Transverse colon (tissue), 4 donors: ENCODE measurements around the gene MAOA. TPM values are rescaled to one million over a fixed set of nuclear protein-coding genes. Genes with fewer than 3 reads are reported as not detected.
"Not testable (repeated sequence)": the region's sequence is repeated elsewhere in the genome, so short reads cannot be mapped to it uniquely, and the experiment has no call there.

Experiments
- DNase-seq: peaks from one replicate; pipeline ENCODE4 v3.0.0-alpha.2; 2019
- H3K27ac ChIP-seq, 4 donors: fragments of 200-600 bp; sonication (generic); 2 replicates each; pipeline ENCODE4 v1.5.1; 2016 to 2018; ENCODE audit warnings: inconsistent platforms in 4 of 4
- H3K27me3 ChIP-seq: fragments of 200-600 bp; sonication (generic); 2 replicates; pipeline ENCODE4 v1.5.1; 2017; ENCODE audit warnings: inconsistent platforms
- H3K36me3 ChIP-seq, 4 donors: fragments of 200-600 bp; sonication (generic); 2 replicates each; pipeline ENCODE4 v1.5.1; 2017 to 2019; ENCODE audit warnings: inconsistent platforms in 4 of 4
- H3K4me1 ChIP-seq, 4 donors: fragments of 200-600 bp; sonication (generic); 2 replicates each; pipeline ENCODE4 v1.5.1; 2017 to 2020; ENCODE audit warnings: inconsistent platforms in 4 of 4
- H3K4me3 ChIP-seq, 4 donors: fragments of 200-600 bp; sonication (generic); 1 replicate in 1 of 4; 2 replicates in 3 of 4; pipeline versions ENCODE4 v1.5.1 to v1.6.1; 2017 to 2019; ENCODE audit warnings: inconsistent platforms in 4 of 4
- H3K9me3 ChIP-seq, 2 donors: fragments of 200-600 bp; sonication (generic); 2 replicates each; pipeline ENCODE4 v1.5.1; 2017 to 2019; ENCODE audit warnings: inconsistent platforms in 2 of 2
- EP300 ChIP-seq: sonication (generic); formaldehyde crosslinking; IDR thresholded peaks from one replicate; pipeline ENCODE4 v1.6.1; 2017; ENCODE audit warnings: antibody characterized with exemption, low read depth
- POLR2A ChIP-seq: fragments of 450-650 bp; IDR thresholded peaks from one replicate; pipeline ENCODE4 v1.6.1; 2016; ENCODE audit warnings: antibody characterized with exemption, mild to moderate bottlenecking, moderate library complexity
- POLR2AphosphoS5 ChIP-seq, 3 donors: sonication (generic); formaldehyde crosslinking; IDR thresholded peaks; one replicate each; pipeline ENCODE4 v1.6.1; 2016; ENCODE audit warnings: antibody characterized with exemption in 3 of 3
- WGBS, 2 donors: methylation state at CpG; one replicate each; pipeline ENCODE4 v1.1.5; 2018; ENCODE audit warnings: low coverage in 1 of 2; 5-methylcytosine and 5-hydroxymethylcytosine counted together
- in situ Hi-C, 4 donors: fragments of 200-750 bp; cut with MboI; loops; one replicate each; pipeline versions ENCODE4 v1.15.0 to v1.15.1; 2017; ENCODE audit warnings: low sequenced_read_pairs in 3 of 4, low pct_ligation_motif_present in 1 of 4, low pct_unique_long_range_greater_than_20kb in 1 of 4
- intact Hi-C: fragments of 100-400 bp; cut with DNase I; formaldehyde crosslinking; loops from one replicate; pipeline ENCODE4 v1.15.1; 2023; ENCODE audit warnings: low total_unique reads
- total RNA-seq, 4 donors: library from RNA; depleted of rRNA; stranded (reverse); fragments of >200 nt; gene quantifications; one replicate each; pipeline ENCODE4 v1.1.0, GENCODE V29; 2016
- TF ChIP-seq, protein P1 (sequence below), 5 experiments: fragments of 200-600 bp in 3 of 5; fragments of 450-650 bp in 2 of 5; sonication (generic) in 3 of 5; IDR thresholded peaks; 1 replicate in 2 of 5; 2 replicates in 3 of 5; pipeline ENCODE4 v1.5.1; 2016 to 2017; ENCODE audit warnings: antibody characterized with exemption in 5 of 5, inconsistent platforms in 3 of 5, mild to moderate bottlenecking in 2 of 5, moderate library complexity in 1 of 5

Gene MAOA
- total RNA-seq, 4 donors from 2014 or later: 104 to 425 (median 289) TPM

DNA sequence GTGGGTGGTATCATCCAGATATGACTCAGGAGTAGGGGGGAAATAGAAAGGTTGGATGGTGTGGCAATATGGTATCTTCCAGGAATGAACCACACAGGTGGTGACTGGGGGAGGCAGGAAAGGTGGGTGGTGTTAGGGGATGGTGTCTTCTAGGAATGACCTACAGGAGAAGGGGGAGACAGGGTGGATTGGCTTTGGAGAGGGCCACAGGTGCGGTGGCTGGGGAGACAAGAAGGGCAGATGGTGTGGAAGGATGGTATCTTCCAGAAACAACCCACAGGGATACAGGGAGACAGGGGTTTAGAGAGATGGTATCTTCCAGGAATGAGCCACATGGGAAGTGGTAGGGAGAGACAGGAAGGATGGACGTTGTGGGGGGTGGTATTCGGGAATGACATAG lies 64.0 kb downstream of the MAOA start:
- no peaks in the 10 kb centered on the region for H3K4me1 ChIP-seq
- in situ Hi-C loops: no loop called here
- TF ChIP-seq, protein P1, sequence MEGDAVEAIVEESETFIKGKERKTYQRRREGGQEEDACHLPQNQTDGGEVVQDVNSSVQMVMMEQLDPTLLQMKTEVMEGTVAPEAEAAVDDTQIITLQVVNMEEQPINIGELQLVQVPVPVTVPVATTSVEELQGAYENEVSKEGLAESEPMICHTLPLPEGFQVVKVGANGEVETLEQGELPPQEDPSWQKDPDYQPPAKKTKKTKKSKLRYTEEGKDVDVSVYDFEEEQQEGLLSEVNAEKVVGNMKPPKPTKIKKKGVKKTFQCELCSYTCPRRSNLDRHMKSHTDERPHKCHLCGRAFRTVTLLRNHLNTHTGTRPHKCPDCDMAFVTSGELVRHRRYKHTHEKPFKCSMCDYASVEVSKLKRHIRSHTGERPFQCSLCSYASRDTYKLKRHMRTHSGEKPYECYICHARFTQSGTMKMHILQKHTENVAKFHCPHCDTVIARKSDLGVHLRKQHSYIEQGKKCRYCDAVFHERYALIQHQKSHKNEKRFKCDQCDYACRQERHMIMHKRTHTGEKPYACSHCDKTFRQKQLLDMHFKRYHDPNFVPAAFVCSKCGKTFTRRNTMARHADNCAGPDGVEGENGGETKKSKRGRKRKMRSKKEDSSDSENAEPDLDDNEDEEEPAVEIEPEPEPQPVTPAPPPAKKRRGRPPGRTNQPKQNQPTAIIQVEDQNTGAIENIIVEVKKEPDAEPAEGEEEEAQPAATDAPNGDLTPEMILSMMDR (IDR thresholded peaks at IDR 0.05): no peak
- TF ChIP-seq EP300 (no peak), POLR2AphosphoS5 (IDR thresholded peaks at IDR 0.05) (no peak), POLR2A (no peak)
- intact Hi-C loops: no loop called here
- H3K4me3 ChIP-seq: no peak overlapping the region
- H3K27ac ChIP-seq: no peak overlapping the region
- H3K9me3 ChIP-seq: no peaks in the 10 kb centered on the region
- WGBS, 2 donors: 74 to 90% methylated on average over 3 of the region's 3 CpGs
- no peaks in the 10 kb centered on the region for H3K36me3 ChIP-seq
- no peak for DNase-seq
- H3K27me3 ChIP-seq: no peaks in the 10 kb centered on the region

GRCh38 chrX:43720961-43721360 lies 64.9 kb downstream of the MAOA start:
- DNase-seq: no peak
- Histone ChIP-seq H3K36me3 (no peaks in the 10 kb centered on the region), H3K4me3 (no peak overlapping the region), H3K4me1 (no peaks in the 10 kb centered on the region), H3K27ac (no peak overlapping the region), H3K27me3 (no peaks in the 10 kb centered on the region), H3K9me3 (no peaks in the 10 kb centered on the region)
- in situ Hi-C loops (no loop called here), intact Hi-C loops (no loop called here)
- TF ChIP-seq POLR2AphosphoS5 (IDR thresholded peaks at IDR 0.05) (no peak), POLR2A (no peak), EP300 (no peak)
- TF ChIP-seq, protein P1 (IDR thresholded peaks at IDR 0.05): no peak
- WGBS, 2 donors: 63% methylated on average over 1 of the region's 1 CpG; no CpG with 5 or more reads in 1 of the 2 donors

- H3K36me3 ChIP-seq, H3K9me3 ChIP-seq, intact Hi-C loops, H3K27me3 ChIP-seq, H3K4me3 ChIP-seq, H3K27ac ChIP-seq, in situ Hi-C loops, DNase-seq, H3K4me1 ChIP-seq: not testable (repeated sequence)
- 75 to 100% methylated on average over 1 to 5 of the region's 5 CpGs for WGBS, 2 donors
These were observed 69.1 kb downstream of the MAOA start for GRCh38 chrX:43725227-43725626.

GRCh38 chrX:43727254-43727653 lies 71.2 kb downstream of the MAOA start:
- intact Hi-C loops, in situ Hi-C loops: not testable (repeated sequence)

GRCh38 chrX:43728002-43728401 lies 71.9 kb downstream of the MAOA start:
- in situ Hi-C loops: no loop called here
- no peak for DNase-seq
- no peaks in the 10 kb centered on the region for H3K27me3 ChIP-seq
- TF ChIP-seq POLR2A (no peak), POLR2AphosphoS5 (IDR thresholded peaks at IDR 0.05) (no peak), EP300 (no peak)
- TF ChIP-seq, protein P1 (IDR thresholded peaks at IDR 0.05): no peak
- H3K27ac ChIP-seq: no peak overlapping the region
- H3K9me3 ChIP-seq: no peaks in the 10 kb centered on the region
- peaks cover 0 to 3% (median 0%) of the 10 kb centered on the region in 4 donors for H3K4me1 ChIP-seq
- intact Hi-C loops: no loop called here
- H3K36me3 ChIP-seq: no peaks in the 10 kb centered on the region
- WGBS, 2 donors: 60 to 78% methylated on average over 1 to 5 of the region's 5 CpGs
- no peak overlapping the region for H3K4me3 ChIP-seq

More at GRCh38 chrX:43727254-43727653, 71.2 kb downstream of the MAOA start:
- H3K27ac ChIP-seq: peak overlapping the region in 1 of 4 donors; percentile 9
- 83% methylated on average over 6 of the region's 6 CpGs; no CpG with 5 or more reads in 1 of the 2 donors for WGBS, 2 donors
- H3K27me3 ChIP-seq, H3K9me3 ChIP-seq, H3K4me3 ChIP-seq, H3K4me1 ChIP-seq, H3K36me3 ChIP-seq: not testable (repeated sequence)
- DNase-seq: peak; percentile 54
